NCI-H1092 treated with DMSO at 0.1 percent for 48 hours (cell line): Measurements from ENCODE around the gene POLR3GL.
"Not testable (repeated sequence)": the region's sequence is repeated elsewhere in the genome, so short reads cannot be mapped to it uniquely, and the experiment has no call there.

Experiments
- DNase-seq: peaks from one replicate; lab custom pipeline; 2025; lab: John Stamatoyannopoulos, UW

Gene POLR3GL

GRCh38 chr1:145964328-145965118 is at the start of gene POLR3GL, which contains the start of gene ANKRD34A:
Gene POLR3GL, plus strand, starts transcription at chr1:145964690. Its CDS starts 10,176 bp downstream, at chr1:145974866.
Gene ANKRD34A, minus strand, starts transcription at chr1:145964575. Its CDS starts 2,816 bp downstream, at chr1:145961759.
- DNase-seq = peak; percentile 95

GRCh38 chr1:145916745-145917144 is 47.7 kb upstream of the POLR3GL start:
- DNase-seq = no peak

- no peak for DNase-seq
Measured at GRCh38 chr1:145917595-145917994, 46.9 kb upstream of the POLR3GL start.

- DNase-seq = peak; percentile 86
Measured at GRCh38 chr1:145918144-145918991, 46.1 kb upstream of the POLR3GL start, which contains the start of gene PEX11B. Gene PEX11B, minus strand, starts transcription at chr1:145918717. Its CDS starts 29 bp downstream, at chr1:145918688.

GRCh38 chr1:145918992-145919939 is 45.2 kb upstream of the POLR3GL start:
- peak; percentile 48 for DNase-seq

- not testable (repeated sequence) for DNase-seq
Measured at GRCh38 chr1:145920297-145920696, 44.2 kb upstream of the POLR3GL start.

GRCh38 chr1:145922266-145922665 is 42.2 kb upstream of the POLR3GL start:
- no peak for DNase-seq

GRCh38 chr1:145926686-145927062 is 37.8 kb upstream of the POLR3GL start:
- no peak for DNase-seq

GRCh38 chr1:145927063-145927886 is 37.2 kb upstream of the POLR3GL start, which contains the start of gene RBM8A:
Gene RBM8A, minus strand, starts transcription at chr1:145927484. Its CDS starts 58 bp downstream, at chr1:145927426.
- peak; percentile 100 for DNase-seq

- DNase-seq = no peak
Measured at GRCh38 chr1:145927916-145928643, 36.4 kb upstream of the POLR3GL start.

GRCh38 chr1:145932522-145933009 is 31.9 kb upstream of the POLR3GL start:
- DNase-seq = not testable (repeated sequence)

- no peak for DNase-seq
Measured at GRCh38 chr1:145935708-145936107, 28.8 kb upstream of the POLR3GL start.

GRCh38 chr1:145936247-145936646 is 28.2 kb upstream of the POLR3GL start:
- no peak for DNase-seq

- no peak for DNase-seq
Measured at GRCh38 chr1:145937436-145937835, 27.1 kb upstream of the POLR3GL start.

- DNase-seq = no peak
Measured at GRCh38 chr1:145942405-145942804, 22.1 kb upstream of the POLR3GL start.

- no peak for DNase-seq
Measured at GRCh38 chr1:145942871-145943270, 21.6 kb upstream of the POLR3GL start.

GRCh38 chr1:145944532-145944931 is 20.0 kb upstream of the POLR3GL start:
- no peak for DNase-seq

GRCh38 chr1:145946477-145946986 is 18.0 kb upstream of the POLR3GL start:
- no peak for DNase-seq

GRCh38 chr1:145947551-145947950 is 16.9 kb upstream of the POLR3GL start:
- DNase-seq = no peak
